Measurements from ENCODE around the gene ALAS1. TPM values are rescaled to one million over a fixed set of nuclear protein-coding genes. Genes with fewer than 3 reads are reported as not detected.

ALAS1 gene
- total and polyA plus RNA-seq, 9 of the 15 experiments (the other 6 are each of a cell fraction or from before 2014, with no cell fraction given): 21.4 to 49.5 (median 34.4) TPM

GRCh38 chr3:52188556-52188955 lies 9.4 kb upstream of the ALAS1 start:
- Histone ChIP-seq H3K27me3 (ENCODE audit: control insufficient read depth in 2 of 2, insufficient read depth in 2 of 2, low read length in 2 of 2) (no peaks in the 10 kb centered on the region), H2AFZ (ENCODE audit: low read depth, low read length) (no peak overlapping the region), H4K20me1 (replicated peaks; ENCODE audit: control insufficient read depth, insufficient read depth, low read length) (0 out of 2 replicates have a peak, but pooled peaks cover 6% of the 10 kb centered on the region), H3K4me2 (ENCODE audit: insufficient read depth, low read length) (peak overlapping the region; percentile 36; the same call in 1 of the 2 replicates), H3K9me3 (replicated peaks; ENCODE audit: control insufficient read depth, insufficient read depth, low read depth, low read length) (no peaks in the 10 kb centered on the region), H3K9me1 (ENCODE audit: control insufficient read depth, insufficient read depth, low read length) (peaks cover 9% of the 10 kb centered on the region), H3K4me3 (no peak overlapping the region), H3K9ac (ENCODE audit: insufficient read depth in 1 of 2, low read depth in 2 of 2, low read length in 2 of 2) (peak overlapping the region in 1 of 2 experiments; percentile 22; a peak in 1 of 4 replicates), H3K36me3 (ENCODE audit: control insufficient read depth, insufficient read depth, low read length) (no peaks in the 10 kb centered on the region), H3K4me1 (replicated peaks in 1 of 2; ENCODE audit: control insufficient read depth in 2 of 2, insufficient read depth in 2 of 2, low read length in 2 of 2) (peaks cover 35 to 42% of the 10 kb centered on the region in 2 experiments), H3K79me2 (ENCODE audit: control insufficient read depth, insufficient read depth, low read length) (no peaks in the 10 kb centered on the region), H3K27ac (ENCODE audit: extremely low read depth, low read depth, low read length) (no peak overlapping the region)
- DNase-seq (ENCODE audit: extremely low read depth in 1 of 4, low spot score in 3 of 4): peak in 1 of 4 experiments; percentile 30
- in situ Hi-C loops (cut with MboI) (no loop called here), intact Hi-C loops (cut with micrococcal nuclease) (no loop called here)
- no TSS peak for BruUV-seq (replicated peaks)
- ChIA-PET CTCF (ENCODE audit: low intra/inter-chr PET ratio) (no interaction called here), POLR2A (interaction anchor here (0.5 to 1.3 kb wide), 4 partner anchors 8 to 193 kb away, joined by 3 to 4 read pairs (median 4); partner anchors contain the start of gene RPL29)
- 27% methylated on average over 1 of the region's 1 CpG for WGBS (ENCODE audit: insufficient coverage, low coverage, missing lambda C conversion rate)
- peak; percentile 65 for FAIRE-seq
- TF ChIP-seq KAT7 (CRISPR knock-in tag; IDR thresholded peaks at IDR 0.05; ENCODE audit: borderline replicate concordance): 0 out of 2 replicates have a peak, but pooled peaks have one; percentile 13
- TF ChIP-seq FOXP1 (CRISPR knock-in tag; IDR thresholded peaks at IDR 0.05): 0 out of 2 replicates have a peak, but pooled peaks have one; percentile 15
- TF ChIP-seq CBFA2T3 (IDR thresholded peaks at IDR 0.05): 0 out of 2 replicates have a peak, but pooled peaks have one; percentile 13
- 0 out of 2 replicates have a peak, but pooled peaks have one; percentile 17 for TF ChIP-seq TCF3 (CRISPR knock-in tag; IDR thresholded peaks at IDR 0.05)
- no peak for TF ChIP-seq ZNF124 (CRISPR knock-in tag; IDR thresholded peaks at IDR 0.05)
- TF ChIP-seq ZKSCAN3 (CRISPR knock-in tag; IDR thresholded peaks at IDR 0.05): no peak
- ATAC-seq: peak; percentile 47

Data from K562 (cell line).